B cell (primary cell): Measurements from ENCODE around the gene CCDC85C. TPM values are rescaled to one million over a fixed set of nuclear protein-coding genes. Genes with fewer than 3 reads are reported as not detected.

Experiments used
- ATAC-seq: fragments of 200-7000 bp; cut with Tn5 transposase; one replicate; pipeline ENCODE4 v1.10.0; 2021; ENCODE audit warnings: low read depth, mild to moderate bottlenecking, moderate number of reproducible peaks, moderate library complexity
- CTCF ChIA-PET: fragments of 350-600 bp; sonication (Branson Sonifier 250); formaldehyde crosslinking; loops from one replicate; lab custom pipeline; 2021; ENCODE audit warnings: antibody characterized with exemption, inconsistent platforms; lab: Charles Lee
- POLR2A ChIA-PET: fragments of 350-600 bp; sonication (Branson Sonifier 250); formaldehyde crosslinking; loops from one replicate; lab custom pipeline; 2021; ENCODE audit warnings: antibody characterized with exemption; lab: Charles Lee
- DNase-seq: peaks from one replicate; pipeline ENCODE4 v3.0.0; 2013
- H2AFZ ChIP-seq: 2 replicates; pipeline ENCODE4 v1.6.1; 2012; ENCODE audit warnings: mild to moderate bottlenecking, low read depth, low read length; ENCODE audit not compliant: insufficient read depth, poor library complexity, severe bottlenecking
- H3K27ac ChIP-seq, 2 donors: 1 replicate in 1 of 2; 2 replicates in 1 of 2; pipeline ENCODE4 v1.5.1; 2012 to 2013; ENCODE audit warnings: low read length in 2 of 2, mild to moderate bottlenecking in 2 of 2, moderate library complexity in 1 of 2
- H3K27me3 ChIP-seq, 4 experiments: fragments of 200-600 bp in 1 of 4; sonication (generic) in 1 of 4; replicated peaks in 1 of 4; 1 replicate in 2 of 4; 2 replicates in 2 of 4; pipeline versions ENCODE4 v1.6.1 to v1.7.0; 2013 to 2016; ENCODE audit warnings: low read length in 3 of 4, mild to moderate bottlenecking in 2 of 4, mixed read lengths in 1 of 4, moderate library complexity in 1 of 4; ENCODE audit not compliant: insufficient read depth in 4 of 4, control insufficient read depth in 3 of 4; ENCODE audit errors: control extremely low read depth in 1 of 4
- H3K36me3 ChIP-seq, 2 experiments: replicated peaks in 1 of 2; 1 replicate in 1 of 2; 2 replicates in 1 of 2; pipeline versions ENCODE4 v1.6.1 to v1.7.1; 2013; ENCODE audit warnings: low read length in 1 of 2; ENCODE audit not compliant: insufficient read depth in 2 of 2, control insufficient read depth in 1 of 2; ENCODE audit errors: control extremely low read depth in 1 of 2, extremely low read depth in 1 of 2
- H3K4me1 ChIP-seq, 2 donors: fragments of 200-600 bp in 1 of 2; sonication (generic) in 1 of 2; 1 replicate in 1 of 2; 2 replicates in 1 of 2; pipeline versions ENCODE4 v1.5.1 to v1.6.1; 2013 to 2017; ENCODE audit warnings: low read length in 2 of 2; ENCODE audit not compliant: control insufficient read depth in 2 of 2, insufficient read depth in 2 of 2
- H3K4me2 ChIP-seq: replicated peaks from 2 replicates; pipeline ENCODE3; 2012; ENCODE audit warnings: mild to moderate bottlenecking, low read depth, low read length; ENCODE audit not compliant: poor library complexity, severe bottlenecking
- H3K4me3 ChIP-seq, 5 experiments: fragments of 200-600 bp in 1 of 5; sonication (generic) in 1 of 5; 1 replicate in 3 of 5; 2 replicates in 2 of 5; pipeline versions ENCODE4 v1.5.1 to v1.7.0; 2011 to 2016; ENCODE audit warnings: low read length in 4 of 5, mild to moderate bottlenecking in 4 of 5, low read depth in 2 of 5, control low read depth in 1 of 5, moderate library complexity in 1 of 5; ENCODE audit not compliant: insufficient read depth in 1 of 5; ENCODE audit errors: control extremely low read depth in 1 of 5, extremely low read depth in 1 of 5
- H3K79me2 ChIP-seq: fragments of 200-600 bp; sonication (generic); one replicate; pipeline ENCODE4 v1.6.0; 2016; ENCODE audit warnings: low read length; ENCODE audit not compliant: control insufficient read depth, insufficient read depth
- H3K9ac ChIP-seq: fragments of 200-600 bp; sonication (generic); 2 replicates; pipeline ENCODE4 v1.6.1; 2017; ENCODE audit warnings: mild to moderate bottlenecking, low read length, moderate library complexity
- H3K9me3 ChIP-seq, 3 donors: one replicate each; pipeline versions ENCODE4 v1.6.1 to v1.7.1; 2013; ENCODE audit warnings: low read length in 2 of 3; ENCODE audit not compliant: control insufficient read depth in 2 of 3, insufficient read depth in 1 of 3; ENCODE audit errors: control extremely low read depth in 1 of 3
- H4K20me1 ChIP-seq: 2 replicates; pipeline ENCODE4 v1.6.0; 2012; ENCODE audit warnings: mild to moderate bottlenecking, low read length; ENCODE audit not compliant: insufficient read depth, control insufficient read depth, poor library complexity, severe bottlenecking
- H3K27ac Mint-ChIP-seq: one replicate; pipeline ENCODE4 v1.8.0; 2021; ENCODE audit warnings: mixed read lengths
- H3K27me3 Mint-ChIP-seq: one replicate; pipeline ENCODE4 v1.8.0; 2021; ENCODE audit warnings: mixed read lengths
- H3K4me1 Mint-ChIP-seq: one replicate; pipeline ENCODE4 v1.8.0; 2021; ENCODE audit warnings: mixed read lengths
- H3K4me3 Mint-ChIP-seq: one replicate; pipeline ENCODE4 v1.8.0; 2021; ENCODE audit warnings: mixed read lengths
- H3K9me3 Mint-ChIP-seq: one replicate; pipeline ENCODE4 v1.8.0; 2022; ENCODE audit warnings: mixed read lengths; ENCODE audit not compliant: insufficient read depth
- EZH2 ChIP-seq: IDR thresholded peaks from 2 replicates; pipeline ENCODE4 v1.6.1; 2012; ENCODE audit warnings: borderline replicate concordance, low read depth, mild to moderate bottlenecking, moderate library complexity, low read length; ENCODE audit not compliant: insufficient read depth, poor library complexity, severe bottlenecking
- WGBS: methylation state at CpG from one replicate; pipeline ENCODE4 v1.1.5; 2013; ENCODE audit warnings: missing lambda C conversion rate; ENCODE audit not compliant: insufficient coverage; 5-methylcytosine and 5-hydroxymethylcytosine counted together
- intact Hi-C: fragments of 100-400 bp; cut with micrococcal nuclease; formaldehyde crosslinking; loops from one replicate; pipeline ENCODE4 v1.10.0; 2022
- polyA plus RNA-seq: library from polyadenylated mRNA; depleted of rRNA; stranded (reverse); fragments of >200 nt; gene quantifications from 2 replicates; pipeline ENCODE4 v1.2.3, GENCODE V29; 2012
- total RNA-seq, 2 donors: library from RNA; stranded (reverse); fragments of 120-200 nt in 1 of 2; gene quantifications; 1 replicate in 1 of 2; 2 replicates in 1 of 2; pipeline versions ENCODE4 v1.2.3 to v1.2.4, GENCODE V29; 2013 to 2022
- TF ChIP-seq, protein P1 (sequence below): fragments of 200-600 bp; IDR thresholded peaks from one replicate; pipeline ENCODE4 v1.8.0; 2022; ENCODE audit warnings: antibody characterized with exemption, mild to moderate bottlenecking

The CCDC85C gene
- total and polyA plus RNA-seq, 2 donors (not counting 1 experiment from before 2014, with no cell fraction given), result 0.52 to 2.7 TPM

DNA sequence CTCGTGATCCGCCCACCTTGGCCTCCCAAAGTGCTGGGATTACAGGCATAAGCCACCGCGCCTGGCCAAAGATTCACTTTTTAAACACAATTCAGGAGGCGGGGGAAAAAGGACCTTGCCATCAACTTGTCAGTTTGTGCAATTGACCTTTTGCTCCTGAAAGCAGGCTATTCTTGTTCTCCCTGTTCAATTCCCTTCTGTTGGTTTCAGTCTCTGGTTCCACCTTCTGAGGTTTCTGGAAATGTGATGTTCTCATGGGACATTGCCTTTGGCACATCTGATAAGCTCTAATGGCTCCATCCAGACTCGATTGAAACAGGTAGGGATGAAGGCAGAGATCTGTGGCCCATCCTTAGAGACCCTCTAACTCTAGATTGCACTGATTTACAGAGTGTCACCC is 17.9 kb upstream of the CCDC85C start:
- intact Hi-C loops, result no loop called here
- TF ChIP-seq, protein P1, sequence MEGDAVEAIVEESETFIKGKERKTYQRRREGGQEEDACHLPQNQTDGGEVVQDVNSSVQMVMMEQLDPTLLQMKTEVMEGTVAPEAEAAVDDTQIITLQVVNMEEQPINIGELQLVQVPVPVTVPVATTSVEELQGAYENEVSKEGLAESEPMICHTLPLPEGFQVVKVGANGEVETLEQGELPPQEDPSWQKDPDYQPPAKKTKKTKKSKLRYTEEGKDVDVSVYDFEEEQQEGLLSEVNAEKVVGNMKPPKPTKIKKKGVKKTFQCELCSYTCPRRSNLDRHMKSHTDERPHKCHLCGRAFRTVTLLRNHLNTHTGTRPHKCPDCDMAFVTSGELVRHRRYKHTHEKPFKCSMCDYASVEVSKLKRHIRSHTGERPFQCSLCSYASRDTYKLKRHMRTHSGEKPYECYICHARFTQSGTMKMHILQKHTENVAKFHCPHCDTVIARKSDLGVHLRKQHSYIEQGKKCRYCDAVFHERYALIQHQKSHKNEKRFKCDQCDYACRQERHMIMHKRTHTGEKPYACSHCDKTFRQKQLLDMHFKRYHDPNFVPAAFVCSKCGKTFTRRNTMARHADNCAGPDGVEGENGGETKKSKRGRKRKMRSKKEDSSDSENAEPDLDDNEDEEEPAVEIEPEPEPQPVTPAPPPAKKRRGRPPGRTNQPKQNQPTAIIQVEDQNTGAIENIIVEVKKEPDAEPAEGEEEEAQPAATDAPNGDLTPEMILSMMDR, result no peak
- no peak for TF ChIP-seq EZH2
- Mint-ChIP-seq H3K4me3 (no peak overlapping the region), H3K9me3 (no peaks in the 10 kb centered on the region), H3K4me1 (no peaks in the 10 kb centered on the region), H3K27ac (no peak overlapping the region), H3K27me3 (peaks cover 32% of the 10 kb centered on the region)
- Histone ChIP-seq H3K36me3 (no peaks in the 10 kb centered on the region), H3K9me3 (no peaks in the 10 kb centered on the region), H3K27ac (no peak overlapping the region), H3K9ac (no peak overlapping the region), H3K4me3 (no peak overlapping the region), H4K20me1 (no peaks in the 10 kb centered on the region), H3K27me3 (peaks cover 0 to 34% (median 3%) of the 10 kb centered on the region in 4 experiments), H3K4me1 (no peaks in the 10 kb centered on the region), H2AFZ (no peak overlapping the region), H3K4me2 (no peak overlapping the region), H3K79me2 (no peaks in the 10 kb centered on the region)
- DNase-seq (no peak), ATAC-seq (no peak)
- 84% methylated on average over 6 of the region's 6 CpGs for WGBS
- CTCF ChIA-PET, result no interaction called here
- POLR2A ChIA-PET, result no interaction called here

DNA sequence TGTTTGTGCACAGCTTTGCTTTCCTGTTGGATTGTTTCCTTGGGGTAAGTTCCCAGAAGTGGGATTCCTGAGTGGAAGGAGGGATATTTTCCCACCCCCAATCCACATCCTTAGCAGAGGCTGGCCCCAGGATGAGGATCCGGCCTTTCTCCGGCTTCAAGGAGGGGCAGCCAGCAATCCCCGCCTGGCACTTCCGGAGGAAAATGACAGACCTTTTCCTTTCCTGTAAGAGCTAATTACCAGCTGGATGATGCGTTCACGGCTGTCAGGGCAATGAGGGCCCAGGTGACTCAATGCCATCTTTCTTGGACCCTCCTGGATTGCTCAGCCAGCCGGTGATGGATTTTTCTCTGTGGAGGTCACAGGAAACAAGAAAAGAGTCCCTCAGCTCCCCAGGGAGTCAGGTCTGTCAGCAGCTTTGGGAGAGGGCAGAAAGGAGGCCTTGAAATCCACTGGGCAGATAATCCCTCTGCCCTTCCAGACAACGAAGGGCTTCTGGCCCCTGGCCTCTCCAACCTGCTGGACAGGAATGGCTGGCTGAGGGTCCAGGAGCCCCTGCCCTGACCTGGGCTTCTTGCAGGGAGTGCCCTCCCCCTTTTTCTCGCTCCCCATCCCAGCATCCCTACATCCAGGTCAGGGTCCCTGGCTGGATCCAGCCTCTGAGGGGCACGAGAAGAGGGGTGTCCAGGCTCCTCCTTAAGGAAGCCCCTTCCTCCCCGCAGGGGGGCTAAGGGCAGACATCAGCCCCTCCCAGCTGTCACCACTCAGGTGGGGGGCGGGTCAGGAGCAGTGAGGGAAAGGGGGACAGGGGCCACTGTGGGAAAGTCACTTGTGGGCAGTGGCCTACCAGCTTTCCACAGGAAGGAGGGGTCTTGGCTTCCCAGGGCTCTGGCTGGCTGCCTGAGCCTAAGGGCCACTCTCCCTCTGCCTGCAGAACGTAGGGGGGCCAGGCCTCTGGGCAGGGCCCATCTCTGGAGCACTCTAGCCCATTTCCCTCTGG is 16.1 kb upstream of the CCDC85C start:
- Mint-ChIP-seq H3K4me1 (no peaks in the 10 kb centered on the region), H3K4me3 (no peak overlapping the region), H3K27me3 (peaks cover 47% of the 10 kb centered on the region), H3K27ac (no peak overlapping the region), H3K9me3 (no peaks in the 10 kb centered on the region)
- CTCF ChIA-PET, result no interaction called here
- H4K20me1 ChIP-seq, result no peaks in the 10 kb centered on the region
- no peak for ATAC-seq
- H3K4me2 ChIP-seq, result no peak overlapping the region
- H2AFZ ChIP-seq, result no peak overlapping the region
- DNase-seq, result no peak
- POLR2A ChIA-PET, result no interaction called here
- no peak for TF ChIP-seq EZH2
- TF ChIP-seq, protein P1, result no peak
- no peaks in the 10 kb centered on the region for H3K36me3 ChIP-seq
- intact Hi-C loops, result no loop called here
- H3K4me1 ChIP-seq, result no peaks in the 10 kb centered on the region
- no peak overlapping the region for H3K4me3 ChIP-seq
- H3K9ac ChIP-seq, result no peak overlapping the region
- H3K27ac ChIP-seq, result no peak overlapping the region
- H3K9me3 ChIP-seq, result no peaks in the 10 kb centered on the region
- peaks cover 0 to 40% (median 3%) of the 10 kb centered on the region in 4 experiments for H3K27me3 ChIP-seq
- 32% methylated on average over 10 of the region's 13 CpGs for WGBS
- no peaks in the 10 kb centered on the region for H3K79me2 ChIP-seq
